HL-60/S4 treated with phorbol 12-myristate 13-acetate at 8.2 ng/mL for 4 days and 3 days (cell line): ENCODE data around the gene TF.
"Not testable (repeated sequence)": the region's sequence is repeated elsewhere in the genome, so short reads cannot be mapped to it uniquely, and the experiment has no call there.

Experiments
- in situ Hi-C: fragments of 300-500 bp; cut with MboI; formaldehyde crosslinking; loops from 2 replicates; pipeline ENCODE4 v1.15.0; 2022; ENCODE audit warnings: low sequenced_read_pairs

Gene TF

GRCh38 chr3:133763797-133764683 lies 17.8 kb downstream of the TF start:
- in situ Hi-C loops, result no loop called here

GRCh38 chr3:133765256-133765655 lies 19.1 kb downstream of the TF start:
- in situ Hi-C loops, result no loop called here

DNA sequence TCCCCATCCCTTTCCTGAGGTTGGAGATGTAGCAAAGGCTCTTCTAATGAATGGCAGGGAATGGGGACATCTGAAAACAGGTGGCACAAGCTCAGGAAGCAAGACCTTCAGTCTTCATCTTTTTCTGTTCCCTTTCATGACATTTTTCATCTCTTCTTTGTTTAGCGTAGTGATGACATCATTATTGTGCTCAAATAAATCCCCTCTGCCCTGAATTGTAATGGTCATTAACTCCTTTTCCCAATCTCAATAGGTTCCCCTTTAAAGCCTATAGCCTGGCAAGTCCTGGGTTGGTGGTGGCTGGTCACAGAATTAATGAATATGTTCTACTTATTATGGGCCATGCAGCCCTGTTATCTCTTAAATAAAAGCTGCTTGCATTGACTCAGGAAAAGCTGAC lies 21.4 kb downstream of the TF start:
- in situ Hi-C loops, result no loop called here

GRCh38 chr3:133769536-133769935 lies 23.3 kb downstream of the TF start:
- in situ Hi-C loops, result no loop called here

GRCh38 chr3:133773732-133774131 lies 27.5 kb downstream of the TF start:
- in situ Hi-C loops, result no loop called here

GRCh38 chr3:133775309-133775708 lies 29.1 kb downstream of the TF start:
- in situ Hi-C loops, result no loop called here

DNA sequence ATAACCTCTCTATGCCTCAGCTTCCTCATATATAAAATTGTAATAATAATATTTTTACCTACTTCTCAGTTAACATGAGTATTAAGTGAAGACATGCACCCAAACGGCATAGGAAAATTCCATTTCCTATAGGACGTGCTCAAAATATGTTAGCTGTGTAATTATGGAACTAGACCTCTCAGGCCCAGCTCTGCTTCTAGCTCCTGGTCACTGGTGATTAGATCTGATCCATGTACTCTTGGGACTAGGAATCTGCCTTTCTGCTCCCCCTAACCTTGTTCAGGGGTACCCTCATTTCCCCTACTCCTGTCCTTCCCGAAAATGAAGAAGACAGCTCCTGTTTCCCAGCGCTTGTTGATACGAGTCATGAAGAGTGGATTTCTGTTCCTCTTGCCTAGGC lies 29.6 kb downstream of the TF start:
- in situ Hi-C loops, result no loop called here

- in situ Hi-C loops, result no loop called here
Measured at GRCh38 chr3:133776794-133777438, 30.7 kb downstream of the TF start.

- in situ Hi-C loops, result no loop called here
Measured at GRCh38 chr3:133777807-133778568, 31.8 kb downstream of the TF start.

- in situ Hi-C loops, result no loop called here
Measured at GRCh38 chr3:133779626-133780203, 33.5 kb downstream of the TF start.

GRCh38 chr3:133780756-133781155 lies 34.6 kb downstream of the TF start:
- in situ Hi-C loops, result not testable (repeated sequence)

DNA sequence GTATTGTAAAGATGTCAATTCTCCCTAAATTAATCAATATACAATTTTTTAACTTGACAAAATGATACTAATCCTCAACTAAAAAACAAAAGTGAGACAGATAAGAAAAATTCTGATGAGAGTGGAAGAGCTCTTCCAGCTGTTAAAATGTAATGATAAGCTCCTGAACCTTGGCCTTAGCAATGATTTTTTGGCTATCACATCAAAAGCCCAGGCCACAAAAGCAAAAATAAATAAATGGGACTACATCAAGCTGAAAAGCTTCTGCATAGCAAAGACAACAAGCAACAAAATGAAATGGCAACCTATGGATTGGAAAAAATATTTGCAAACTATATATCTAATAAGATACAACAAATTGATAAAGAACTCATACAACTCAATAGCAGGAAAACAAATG lies 35.4 kb downstream of the TF start:
- in situ Hi-C loops, result no loop called here

DNA sequence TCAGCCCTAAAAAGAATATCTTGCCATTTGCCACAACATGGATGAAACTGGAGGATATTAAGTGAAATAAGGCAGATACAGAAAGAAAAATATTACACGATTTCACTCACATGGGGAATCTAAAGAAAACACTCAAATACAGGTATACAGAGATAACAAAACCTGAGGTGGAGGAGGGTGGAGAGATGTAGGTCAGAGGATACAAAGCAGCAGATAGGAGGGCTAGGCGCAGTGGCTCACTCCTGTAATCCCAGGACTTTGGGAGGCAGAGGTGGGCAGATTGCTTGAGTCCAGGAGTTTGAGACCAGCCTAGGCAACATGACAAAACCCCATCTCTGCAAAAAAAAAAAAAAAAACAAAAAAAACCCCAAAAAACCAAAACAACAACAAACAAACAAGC lies 36.3 kb downstream of the TF start:
- in situ Hi-C loops, result no loop called here

DNA sequence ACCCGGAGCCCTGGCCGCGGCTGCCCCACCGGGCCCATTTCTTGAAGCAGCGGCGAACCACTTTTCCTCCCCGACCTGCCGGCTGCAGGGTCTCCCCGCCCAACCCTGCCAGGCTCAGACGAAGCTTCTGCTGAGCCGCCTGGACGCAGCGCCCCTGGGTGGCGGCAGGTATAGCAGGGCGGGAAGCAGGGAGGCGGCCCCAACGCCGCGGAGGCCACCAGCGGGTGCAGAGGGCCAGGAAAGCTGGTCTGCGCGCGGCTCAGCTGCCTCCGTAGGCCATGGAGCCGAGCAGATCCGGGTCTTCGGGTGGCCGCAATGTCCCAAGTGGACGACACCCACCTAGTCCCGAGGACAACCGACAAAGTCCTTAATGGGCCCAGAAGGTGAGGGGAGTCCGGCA lies 37.6 kb downstream of the TF start:
- in situ Hi-C loops, result no loop called here

- in situ Hi-C loops, result no loop called here
Measured at GRCh38 chr3:133788024-133788423, 41.8 kb downstream of the TF start.

DNA sequence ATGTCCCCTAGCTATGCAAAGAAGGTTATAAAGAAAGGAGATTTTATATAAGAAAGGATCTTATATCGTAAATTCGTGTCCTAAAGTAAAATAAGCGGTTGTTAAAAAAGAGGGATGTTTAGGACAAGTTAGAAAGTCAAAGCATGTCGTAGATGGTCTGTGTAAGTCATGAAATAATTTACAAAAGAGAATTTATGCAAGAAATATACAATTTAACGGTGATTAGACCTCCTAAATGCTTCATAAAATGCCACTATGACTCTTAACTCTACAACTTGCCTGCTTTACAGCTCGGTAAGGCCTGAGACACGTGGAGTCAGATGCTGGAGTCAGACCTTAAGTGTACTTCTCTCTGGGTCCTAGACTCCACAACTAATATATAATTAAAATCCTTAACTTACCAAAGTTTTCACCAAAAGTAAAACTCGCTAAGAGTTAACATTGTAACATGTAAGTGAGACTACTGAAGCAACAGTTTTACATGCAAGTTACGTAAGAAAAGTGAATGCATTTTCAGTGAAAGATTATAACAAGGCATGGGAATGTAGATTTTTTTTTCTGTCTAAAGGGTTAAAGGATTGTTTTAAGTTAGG lies 46.1 kb downstream of the TF start:
- in situ Hi-C loops, result no loop called here

GRCh38 chr3:133797396-133798105 lies 51.4 kb downstream of the TF start:
- in situ Hi-C loops, result no loop called here

- in situ Hi-C loops, result no loop called here
Measured at GRCh38 chr3:133799794-133800585, 53.8 kb downstream of the TF start.

DNA sequence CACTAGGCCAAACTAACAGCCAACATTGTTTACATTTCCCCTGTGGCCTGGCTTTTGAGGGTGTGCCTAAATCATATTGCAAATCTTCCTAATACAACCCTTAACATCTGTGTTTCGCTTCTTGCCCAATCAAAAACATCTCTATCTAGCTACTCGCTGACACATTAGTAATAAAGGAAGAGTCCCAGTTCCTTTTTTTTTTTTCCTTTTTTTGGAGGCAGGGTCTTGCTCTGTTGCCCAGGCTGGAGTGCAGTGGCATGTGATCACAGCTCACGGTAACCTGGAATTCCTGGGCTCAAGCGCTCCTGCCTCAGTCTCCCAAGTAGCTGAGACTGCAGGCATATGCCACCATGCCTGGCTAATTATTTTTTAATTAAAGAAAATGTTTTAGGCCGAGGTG lies 57.3 kb downstream of the TF start:
- in situ Hi-C loops, result no loop called here

DNA sequence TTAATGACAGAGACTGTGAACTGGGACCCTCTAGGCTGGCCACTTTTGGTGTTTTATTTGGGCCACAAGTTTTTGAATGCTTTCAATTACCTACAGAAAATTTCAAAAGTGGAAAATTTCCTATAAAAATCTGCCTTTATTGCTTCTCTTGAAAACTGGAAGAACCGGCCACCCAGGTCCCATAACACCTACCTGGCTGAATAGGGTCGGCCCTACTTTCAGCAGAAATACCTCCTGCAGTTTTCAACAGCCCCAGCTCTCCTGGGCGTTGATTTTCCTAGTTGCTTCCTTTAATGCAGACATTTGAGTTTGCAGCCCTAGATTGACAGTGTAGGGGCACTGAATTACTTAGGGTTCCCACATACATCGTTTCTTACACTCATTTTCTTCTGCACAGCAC lies 58.7 kb downstream of the TF start:
- in situ Hi-C loops, result no loop called here
